Endodermal cell (in vitro differentiated cells): ENCODE measurements around the gene SYNPO2L. TPM values are rescaled to one million over a fixed set of nuclear protein-coding genes. Genes with fewer than 3 reads are reported as not detected.
"Not testable (repeated sequence)": the region's sequence is repeated elsewhere in the genome, so short reads cannot be mapped to it uniquely, and the experiment has no call there.

ENCODE experiments used
- DNase-seq: peaks from one replicate; pipeline ENCODE4 v3.0.0-alpha.2; 2017
- H3K27ac ChIP-seq: 2 replicates; pipeline ENCODE4 v1.5.1; 2013; ENCODE audit warnings: mild to moderate bottlenecking, low read depth, low read length, moderate library complexity
- H3K27me3 ChIP-seq: 2 replicates; pipeline ENCODE4 v1.6.1; 2013; ENCODE audit warnings: mild to moderate bottlenecking, low read length, moderate library complexity; ENCODE audit not compliant: insufficient read depth, control insufficient read depth, poor library complexity, severe bottlenecking
- H3K36me3 ChIP-seq: 2 replicates; pipeline ENCODE4 v1.7.0; 2013; ENCODE audit warnings: mild to moderate bottlenecking, low read length, moderate library complexity; ENCODE audit not compliant: control insufficient read depth, insufficient read depth
- H3K4me1 ChIP-seq: one replicate; pipeline ENCODE4 v1.7.0; 2013; ENCODE audit warnings: low read length; ENCODE audit not compliant: control insufficient read depth, insufficient read depth
- H3K4me3 ChIP-seq: 2 replicates; pipeline ENCODE4 v1.5.1; 2013; ENCODE audit warnings: mild to moderate bottlenecking, low read length, moderate library complexity
- H3K9ac ChIP-seq: 2 replicates; pipeline ENCODE4 v1.6.1; 2013; ENCODE audit warnings: mild to moderate bottlenecking, low read length, moderate library complexity; ENCODE audit not compliant: poor library complexity, severe bottlenecking; ENCODE audit errors: extremely low read depth
- H3K9me3 ChIP-seq: 2 replicates; pipeline ENCODE4 v1.6.1; 2013; ENCODE audit warnings: mild to moderate bottlenecking, low read length, moderate library complexity; ENCODE audit not compliant: control insufficient read depth
- H3K27ac Mint-ChIP-seq: 2 replicates; pipeline ENCODE4 v1.8.0; 2020; ENCODE audit warnings: mixed read lengths
- H3K27me3 Mint-ChIP-seq: 2 replicates; pipeline ENCODE4 v1.8.0; 2021; ENCODE audit warnings: mild to moderate bottlenecking, mixed read lengths; ENCODE audit not compliant: insufficient read depth
- H3K36me3 Mint-ChIP-seq: 2 replicates; pipeline ENCODE4 v1.8.0; 2020; ENCODE audit warnings: low read depth, mixed read lengths
- H3K4me1 Mint-ChIP-seq: 2 replicates; pipeline ENCODE4 v1.8.0; 2020; ENCODE audit warnings: mixed read lengths
- H3K4me3 Mint-ChIP-seq: 2 replicates; pipeline ENCODE4 v1.8.0; 2020; ENCODE audit warnings: mild to moderate bottlenecking, moderate library complexity, mixed read lengths
- H3K9me3 Mint-ChIP-seq: 2 replicates; pipeline ENCODE4 v1.8.0; 2020; ENCODE audit warnings: mild to moderate bottlenecking, mixed read lengths
- CTCF ChIP-seq: fragments of 200-600 bp; sonication (generic); conservative IDR thresholded peaks from 2 replicates; pipeline ENCODE4 v1.5.0; 2021; ENCODE audit warnings: antibody characterized with exemption, mild to moderate bottlenecking
- WGBS, 2 experiments: methylation state at CpG; one replicate each; pipeline versions ENCODE4 v1.1.5 to v1.1.7; 2013; ENCODE audit warnings: missing lambda C conversion rate in 2 of 2, mixed read lengths in 1 of 2; ENCODE audit not compliant: insufficient coverage in 1 of 2, insufficient read length in 1 of 2; 5-methylcytosine and 5-hydroxymethylcytosine counted together
- total RNA-seq, 2 donors: library from RNA; stranded (reverse); fragmentation: NEBNext Ultra II Directional in 1 of 2; extraction: Animal tissue kit (Norgen Biotek cat#: 25700) in 1 of 2; gene quantifications; 2 replicates in 1 of 2; 3 replicates in 1 of 2; pipeline ENCODE4 v1.2.1, GENCODE V29; 2021

SYNPO2L gene
- total RNA-seq, 2 donors from 2014 or later, result 0.11 to 0.20 TPM

GRCh38 chr10:73664156-73665040 is 8.6 kb upstream of the SYNPO2L start:
- not testable (repeated sequence) for DNase-seq, H3K27me3 Mint-ChIP-seq, H3K27ac ChIP-seq, H3K4me3 ChIP-seq, H3K9me3 Mint-ChIP-seq, H3K27ac Mint-ChIP-seq, H3K36me3 Mint-ChIP-seq, H3K4me1 Mint-ChIP-seq, H3K36me3 ChIP-seq, H3K27me3 ChIP-seq, H3K4me3 Mint-ChIP-seq, H3K4me1 ChIP-seq, H3K9me3 ChIP-seq, H3K9ac ChIP-seq
- WGBS, 2 experiments, result 91 to 97% methylated on average over 8 to 13 of the region's 13 CpGs

GRCh38 chr10:73663621-73664020 is 7.8 kb upstream of the SYNPO2L start:
- WGBS, 2 experiments, result 91 to 97% methylated on average over 4 to 10 of the region's 10 CpGs

GRCh38 chr10:73662705-73663104 is 6.9 kb upstream of the SYNPO2L start:
- not testable (repeated sequence) for H3K27ac Mint-ChIP-seq, H3K27ac ChIP-seq, H3K27me3 ChIP-seq, H3K4me1 Mint-ChIP-seq, H3K9me3 ChIP-seq, DNase-seq, H3K27me3 Mint-ChIP-seq, H3K9ac ChIP-seq, H3K4me1 ChIP-seq, H3K4me3 ChIP-seq, H3K4me3 Mint-ChIP-seq, H3K36me3 Mint-ChIP-seq, H3K9me3 Mint-ChIP-seq, H3K36me3 ChIP-seq
- WGBS, 2 experiments, result 91 to 96% methylated on average over 4 to 7 of the region's 7 CpGs

More at GRCh38 chr10:73663621-73664020, 7.8 kb upstream of the SYNPO2L start:
- not testable (repeated sequence) for H3K9ac ChIP-seq, H3K27ac Mint-ChIP-seq, H3K9me3 Mint-ChIP-seq, H3K4me3 Mint-ChIP-seq, H3K27ac ChIP-seq, H3K36me3 ChIP-seq, DNase-seq, H3K9me3 ChIP-seq, H3K36me3 Mint-ChIP-seq, H3K27me3 ChIP-seq, H3K4me1 Mint-ChIP-seq, H3K4me3 ChIP-seq, H3K4me1 ChIP-seq
- H3K27me3 Mint-ChIP-seq, result peaks cover 11% of the 10 kb centered on the region

- no peak overlapping the region for H3K27ac Mint-ChIP-seq
Measured at GRCh38 chr10:73655257-73655989, 406 bp downstream of the SYNPO2L start.

More at GRCh38 chr10:73655257-73655989, 406 bp downstream of the SYNPO2L start:
- no peak for DNase-seq
- H3K4me3 ChIP-seq, result no peak overlapping the region
- Mint-ChIP-seq H3K9me3 (no peaks in the 10 kb centered on the region), H3K36me3 (no peaks in the 10 kb centered on the region), H3K27me3 (peaks cover 2% of the 10 kb centered on the region), H3K4me3 (no peak overlapping the region), H3K4me1 (peaks cover 9% of the 10 kb centered on the region)
- H3K9me3 ChIP-seq, result no peaks in the 10 kb centered on the region
- no peaks in the 10 kb centered on the region for H3K36me3 ChIP-seq
- no peak overlapping the region for H3K27ac ChIP-seq
- H3K27me3 ChIP-seq, result no peaks in the 10 kb centered on the region
- TF ChIP-seq CTCF, result no peak
- H3K4me1 ChIP-seq, result no peaks in the 10 kb centered on the region
- 91 to 94% methylated on average over 4 to 11 of the region's 12 CpGs for WGBS, 2 experiments
- H3K9ac ChIP-seq, result no peak overlapping the region
